Neural progenitor cell (in vitro differentiated cells): Measurements from ENCODE around the gene CNTNAP2.

ENCODE experiments used
- EZH2phosphoT487 ChIP-seq: fragments of 200-600 bp; sonication (generic); IDR thresholded peaks from 2 replicates; pipeline ENCODE4 v1.6.1; 2017; ENCODE audit warnings: antibody characterized with exemption
- TF ChIP-seq, protein P1 (sequence below): fragments of 200-600 bp; sonication (generic); IDR thresholded peaks from 2 replicates; pipeline ENCODE4 v1.5.1; 2017; ENCODE audit warnings: antibody characterized with exemption, mild to moderate bottlenecking

DNA sequence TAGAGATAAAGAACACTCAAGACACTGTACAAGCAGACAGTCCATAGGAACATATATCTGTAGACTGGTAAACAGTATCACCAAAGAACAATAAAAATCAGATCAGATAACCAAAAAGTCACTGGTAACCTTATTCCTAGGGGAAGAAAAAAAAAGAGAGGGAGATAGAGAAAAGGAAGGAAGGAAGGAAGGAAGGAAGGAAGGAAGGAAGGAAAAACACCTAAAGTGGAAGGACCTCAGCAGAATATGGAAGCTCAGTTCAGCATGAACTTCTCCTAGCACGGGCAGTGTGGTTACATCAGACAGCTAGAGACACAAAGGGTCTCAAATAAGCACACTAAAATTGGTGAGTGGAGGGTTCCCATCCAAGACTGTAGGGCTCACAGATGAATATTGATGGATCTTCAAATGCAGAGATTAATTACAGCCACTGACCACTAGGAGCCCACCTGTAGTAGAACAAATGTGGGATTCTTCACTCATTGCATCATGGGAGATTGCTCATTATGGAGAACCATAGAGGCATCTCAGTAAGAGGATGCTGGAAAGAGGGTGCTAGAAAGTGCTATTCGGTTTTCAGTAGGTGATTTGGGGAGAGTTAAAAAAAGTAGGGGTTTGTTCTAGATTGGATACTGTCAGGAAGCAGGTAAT, 2180.5 kb downstream of the CNTNAP2 start:
- TF ChIP-seq, protein P1, sequence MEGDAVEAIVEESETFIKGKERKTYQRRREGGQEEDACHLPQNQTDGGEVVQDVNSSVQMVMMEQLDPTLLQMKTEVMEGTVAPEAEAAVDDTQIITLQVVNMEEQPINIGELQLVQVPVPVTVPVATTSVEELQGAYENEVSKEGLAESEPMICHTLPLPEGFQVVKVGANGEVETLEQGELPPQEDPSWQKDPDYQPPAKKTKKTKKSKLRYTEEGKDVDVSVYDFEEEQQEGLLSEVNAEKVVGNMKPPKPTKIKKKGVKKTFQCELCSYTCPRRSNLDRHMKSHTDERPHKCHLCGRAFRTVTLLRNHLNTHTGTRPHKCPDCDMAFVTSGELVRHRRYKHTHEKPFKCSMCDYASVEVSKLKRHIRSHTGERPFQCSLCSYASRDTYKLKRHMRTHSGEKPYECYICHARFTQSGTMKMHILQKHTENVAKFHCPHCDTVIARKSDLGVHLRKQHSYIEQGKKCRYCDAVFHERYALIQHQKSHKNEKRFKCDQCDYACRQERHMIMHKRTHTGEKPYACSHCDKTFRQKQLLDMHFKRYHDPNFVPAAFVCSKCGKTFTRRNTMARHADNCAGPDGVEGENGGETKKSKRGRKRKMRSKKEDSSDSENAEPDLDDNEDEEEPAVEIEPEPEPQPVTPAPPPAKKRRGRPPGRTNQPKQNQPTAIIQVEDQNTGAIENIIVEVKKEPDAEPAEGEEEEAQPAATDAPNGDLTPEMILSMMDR = peak; percentile 17
- TF ChIP-seq EZH2phosphoT487 = no peak
